Lung (tissue), 12 donors: Measurements from ENCODE around the gene RABGAP1L. TPM values are rescaled to one million over a fixed set of nuclear protein-coding genes. Genes with fewer than 3 reads are reported as not detected.

Experiments
- ATAC-seq: fragments of 200-7000 bp; cut with Tn5 transposase; one replicate; pipeline ENCODE4 v1.9.1; 2020; ENCODE audit warnings: moderate number of reproducible peaks; ENCODE audit not compliant: insufficient read depth, low FRiP score
- DNase-seq, 3 donors: peaks; one replicate each; pipeline ENCODE4 v3.0.0-alpha.2; 2013 to 2017
- H3K27ac ChIP-seq, 2 donors: one replicate each; pipeline ENCODE4 v1.5.1; 2013; ENCODE audit warnings: mild to moderate bottlenecking in 2 of 2, moderate library complexity in 2 of 2, control low read depth in 1 of 2, inconsistent platforms in 1 of 2, low read depth in 1 of 2, low read length in 1 of 2
- H3K27me3 ChIP-seq, 3 donors: one replicate each; pipeline ENCODE4 v1.5.1; 2013; ENCODE audit warnings: low read length in 2 of 3; ENCODE audit not compliant: control insufficient read depth in 3 of 3, insufficient read depth in 3 of 3
- H3K36me3 ChIP-seq, 4 donors: one replicate each; pipeline ENCODE4 v1.5.1; 2013; ENCODE audit warnings: low read length in 4 of 4, mild to moderate bottlenecking in 1 of 4, moderate library complexity in 1 of 4; ENCODE audit not compliant: control insufficient read depth in 4 of 4, insufficient read depth in 4 of 4
- H3K4me1 ChIP-seq, 5 donors: one replicate each; pipeline ENCODE4 v1.5.1; 2013; ENCODE audit warnings: low read length in 5 of 5, mild to moderate bottlenecking in 2 of 5, moderate library complexity in 1 of 5; ENCODE audit not compliant: control insufficient read depth in 5 of 5, insufficient read depth in 5 of 5
- H3K4me3 ChIP-seq: one replicate; pipeline ENCODE4 v1.5.1; 2013; ENCODE audit warnings: mild to moderate bottlenecking, control low read depth, moderate library complexity
- H3K9ac ChIP-seq, 2 donors: one replicate each; pipeline ENCODE4 v1.5.1; 2013; ENCODE audit warnings: low read length in 2 of 2, control low read depth in 1 of 2; ENCODE audit not compliant: insufficient read depth in 1 of 2
- H3K9me3 ChIP-seq, 4 donors: one replicate each; pipeline ENCODE4 v1.5.1; 2013; ENCODE audit warnings: low read length in 3 of 4, mild to moderate bottlenecking in 1 of 4, moderate library complexity in 1 of 4; ENCODE audit not compliant: control insufficient read depth in 4 of 4, insufficient read depth in 3 of 4
- CTCF ChIP-seq: IDR thresholded peaks from 2 replicates; pipeline ENCODE4 v1.5.1; 2012; ENCODE audit warnings: mild to moderate bottlenecking; ENCODE audit errors: control extremely low read depth, extremely low read depth
- WGBS, 2 donors: extraction: QIAGEN DNeasy Blood & Tissue Kit; methylation state at CpG; one replicate each; pipeline ENCODE4 v1.1.7; 2013; 5-methylcytosine and 5-hydroxymethylcytosine counted together
- polyA plus RNA-seq, 2 donors: library from polyadenylated mRNA; stranded (reverse); fragments of 200-250 nt; gene quantifications; one replicate each; pipeline ENCODE4 v1.2.1, GENCODE V29; 2013
- total RNA-seq, 2 donors: library from RNA; depleted of rRNA in 1 of 2; stranded (reverse); fragments of >200 nt in 1 of 2; gene quantifications; one replicate each; pipeline ENCODE4 v1.2.1, GENCODE V29; 2014 to 2021
- donor health status: control.
- donor health status: control.
- donor health status: Bipolar disorder and iron deficiency.
- donor health status: healthy.
- donor health status: DM: yes; HTN: yes; CAD: no.

RABGAP1L gene
- total and polyA plus RNA-seq, 4 donors = 16.0 to 123 (median 44.5) TPM

- H3K9ac ChIP-seq = no peak overlapping the region
- 92 to 96% methylated on average over 4 of the region's 4 CpGs for WGBS, 2 donors
- peak in 1 of 3 donors; percentile 1 for DNase-seq
- ATAC-seq = no peak
- H3K27ac ChIP-seq = no peak overlapping the region
- no peak overlapping the region for H3K4me3 ChIP-seq
- H3K4me1 ChIP-seq = no peaks in the 10 kb centered on the region
- TF ChIP-seq CTCF = no peak
- H3K9me3 ChIP-seq = peaks cover 0 to 7% (median 3%) of the 10 kb centered on the region in 4 donors
- H3K27me3 ChIP-seq = no peaks in the 10 kb centered on the region
- peaks cover 0 to 3% (median 0%) of the 10 kb centered on the region in 4 donors for H3K36me3 ChIP-seq
These were observed 137.0 kb downstream of the RABGAP1L start for GRCh38 chr1:174296309-174296708.

GRCh38 chr1:174297351-174297750 is 138.0 kb downstream of the RABGAP1L start:
- no peak overlapping the region for H3K27ac ChIP-seq
- no peaks in the 10 kb centered on the region for H3K4me1 ChIP-seq
- no peak overlapping the region for H3K4me3 ChIP-seq
- no peaks in the 10 kb centered on the region for H3K27me3 ChIP-seq
- TF ChIP-seq CTCF = no peak
- no peak for DNase-seq
- no peak overlapping the region for H3K9ac ChIP-seq
- ATAC-seq = no peak
- peaks cover 0 to 3% (median 0%) of the 10 kb centered on the region in 4 donors for H3K36me3 ChIP-seq
- WGBS, 2 donors = 86 to 87% methylated on average over 10 of the region's 10 CpGs
- H3K9me3 ChIP-seq = peaks cover 0 to 7% (median 3%) of the 10 kb centered on the region in 4 donors

DNA sequence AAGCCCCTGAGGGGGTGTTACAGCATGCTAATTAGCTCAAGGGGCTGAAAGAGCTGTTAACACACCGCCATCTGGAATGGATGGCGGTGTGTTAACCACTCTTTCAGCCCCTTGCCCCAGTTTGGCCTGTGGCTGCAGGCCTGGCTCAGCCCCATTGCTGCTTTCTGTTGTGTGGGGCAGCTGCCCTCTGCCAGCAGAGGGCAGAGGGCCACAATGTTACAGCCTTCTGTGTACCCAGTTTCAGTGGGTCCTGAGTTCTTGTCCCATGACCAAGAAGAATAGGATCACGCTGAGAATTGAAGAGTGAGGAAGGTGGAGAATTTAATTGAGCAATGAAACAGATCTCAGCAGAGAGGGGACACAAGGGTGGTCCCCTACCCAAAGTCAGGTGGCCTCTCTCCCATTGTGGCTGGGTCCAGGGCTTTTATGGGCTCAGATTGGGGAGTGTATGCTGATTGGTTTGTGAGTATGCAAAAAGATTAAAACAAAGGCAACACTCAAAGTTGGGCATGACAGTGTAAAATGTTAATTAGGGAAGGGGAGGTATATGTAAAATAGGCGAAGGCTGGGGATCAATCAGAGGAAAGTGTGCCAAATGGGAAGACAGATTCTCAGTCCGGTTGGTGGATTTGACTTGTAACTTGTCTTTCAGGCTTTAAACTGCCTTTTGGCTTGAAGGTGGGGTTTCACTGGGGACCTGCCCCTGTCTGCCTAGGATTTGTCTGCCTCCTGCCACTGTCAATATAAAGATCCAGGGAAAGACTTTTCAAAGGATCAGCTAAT is 142.2 kb downstream of the RABGAP1L start:
- 87 to 98% methylated on average over 5 of the region's 5 CpGs for WGBS, 2 donors
- H3K4me1 ChIP-seq = no peaks in the 10 kb centered on the region
- H3K4me3 ChIP-seq = no peak overlapping the region
- no peak for DNase-seq
- H3K9me3 ChIP-seq = peaks cover 0 to 7% (median 3%) of the 10 kb centered on the region in 4 donors
- H3K36me3 ChIP-seq = peaks cover 2 to 5% (median 3%) of the 10 kb centered on the region in 4 donors
- no peaks in the 10 kb centered on the region for H3K27me3 ChIP-seq
- no peak for TF ChIP-seq CTCF
- ATAC-seq = no peak
- H3K27ac ChIP-seq = no peak overlapping the region
- no peak overlapping the region for H3K9ac ChIP-seq
